Esophagus squamous epithelium (tissue), 5 donors: ENCODE results near the gene GPR179. TPM values are rescaled to one million over a fixed set of nuclear protein-coding genes. Genes with fewer than 3 reads are reported as not detected.

Experiments
- DNase-seq: peaks from one replicate; lab custom pipeline; 2025; lab: John Stamatoyannopoulos, UW
- H3K27ac ChIP-seq, 4 donors: fragments of 200-600 bp; sonication (generic); one replicate each; pipeline ENCODE4 v1.5.1; 2016 to 2019; ENCODE audit warnings: mild to moderate bottlenecking in 1 of 4
- H3K27me3 ChIP-seq, 4 donors: fragments of 200-600 bp; sonication (generic); 1 replicate in 3 of 4; 2 replicates in 1 of 4; pipeline versions ENCODE4 v1.5.1 to v1.6.0; 2017 to 2021; ENCODE audit warnings: antibody characterized with exemption in 1 of 4
- H3K36me3 ChIP-seq, 3 donors: fragments of 200-600 bp; sonication (generic); one replicate each; pipeline ENCODE4 v1.5.1; 2016 to 2019
- H3K4me1 ChIP-seq, 3 donors: fragments of 200-600 bp; sonication (generic); one replicate each; pipeline ENCODE4 v1.5.1; 2017 to 2019
- H3K4me3 ChIP-seq, 4 donors: fragments of 200-600 bp; sonication (generic); 1 replicate in 3 of 4; 2 replicates in 1 of 4; pipeline ENCODE4 v1.5.1; 2016 to 2019; ENCODE audit warnings: mild to moderate bottlenecking in 2 of 4, moderate library complexity in 1 of 4
- H3K9me3 ChIP-seq, 3 donors: fragments of 200-600 bp; sonication (generic); one replicate each; pipeline ENCODE4 v1.5.1; 2016 to 2019
- CTCF ChIP-seq, 6 experiments: fragments of 450-650 bp in 4 of 6; fragments of 200-600 bp in 2 of 6; sonication (generic) in 2 of 6; IDR thresholded peaks; one replicate each; pipeline ENCODE4 v1.5.1; 2016 to 2019; ENCODE audit warnings: antibody characterized with exemption in 6 of 6, mild to moderate bottlenecking in 4 of 6, moderate library complexity in 4 of 6
- POLR2A ChIP-seq, 4 donors: fragments of 450-650 bp; IDR thresholded peaks; one replicate each; pipeline ENCODE4 v1.6.1; 2017; ENCODE audit warnings: antibody characterized with exemption in 4 of 4, mild to moderate bottlenecking in 4 of 4, moderate library complexity in 3 of 4
- WGBS, 2 donors: methylation state at CpG; one replicate each; pipeline ENCODE4 v1.1.5; 2018; 5-methylcytosine and 5-hydroxymethylcytosine counted together
- intact Hi-C: fragments of 100-400 bp; cut with DNase I; formaldehyde crosslinking; loops from one replicate; pipeline ENCODE4 v1.15.0; 2022
- total RNA-seq, 4 donors: library from RNA; depleted of rRNA; stranded (reverse); fragments of >200 nt; gene quantifications; one replicate each; pipeline ENCODE4 v1.1.0, GENCODE V29; 2016
- donor health status: DM: yes; HTN: yes; CAD: no.

Gene GPR179
- total RNA-seq, 4 donors from 2014 or later: under 0.01 TPM; not detected in 3

- 75 to 77% methylated on average over 5 to 8 of the region's 8 CpGs for WGBS, 2 donors
- H3K4me3 ChIP-seq: no peak overlapping the region
- DNase-seq: no peak
- H3K9me3 ChIP-seq: no peaks in the 10 kb centered on the region
- H3K27ac ChIP-seq: no peak overlapping the region
- H3K27me3 ChIP-seq: peaks cover 0 to 38% (median 0%) of the 10 kb centered on the region in 4 donors
- intact Hi-C loops: no loop called here
- peaks cover 0 to 5% (median 0%) of the 10 kb centered on the region in 3 donors for H3K4me1 ChIP-seq
- peaks cover 0 to 20% (median 3%) of the 10 kb centered on the region in 3 donors for H3K36me3 ChIP-seq
- no peak for TF ChIP-seq POLR2A (IDR thresholded peaks at IDR 0.05)
- TF ChIP-seq CTCF (IDR thresholded peaks at IDR 0.05): no peak
Observed at GRCh38 chr17:38326996-38327792, 16.6 kb downstream of the GPR179 start.

GRCh38 chr17:38325221-38325851 is 18.4 kb downstream of the GPR179 start:
- Histone ChIP-seq H3K9me3 (no peaks in the 10 kb centered on the region), H3K27me3 (peaks cover 0 to 20% (median 0%) of the 10 kb centered on the region in 4 donors), H3K36me3 (peaks cover 0 to 37% (median 3%) of the 10 kb centered on the region in 3 donors), H3K4me3 (no peak overlapping the region), H3K27ac (no peak overlapping the region), H3K4me1 (peaks cover 0 to 22% (median 6%) of the 10 kb centered on the region in 3 donors)
- intact Hi-C loops: no loop called here
- DNase-seq: no peak
- 56 to 59% methylated on average over 4 to 5 of the region's 5 CpGs for WGBS, 2 donors
- no peak for TF ChIP-seq CTCF (IDR thresholded peaks at IDR 0.05)
- no peak for TF ChIP-seq POLR2A (IDR thresholded peaks at IDR 0.05)

- intact Hi-C loops: no loop called here
- Histone ChIP-seq H3K9me3 (no peaks in the 10 kb centered on the region), H3K27me3 (peaks cover 0 to 14% (median 0%) of the 10 kb centered on the region in 4 donors), H3K36me3 (peaks cover 0 to 40% (median 3%) of the 10 kb centered on the region in 3 donors), H3K27ac (no peak overlapping the region), H3K4me3 (no peak overlapping the region), H3K4me1 (peaks cover 0 to 27% (median 6%) of the 10 kb centered on the region in 3 donors)
- DNase-seq: no peak
- whole genome bisulfite sequencing, 2 donors: 82 to 83% methylated on average over 2 of the region's 2 CpGs
- TF ChIP-seq POLR2A (IDR thresholded peaks at IDR 0.05) (no peak), CTCF (IDR thresholded peaks at IDR 0.05) (no peak)
Observed at GRCh38 chr17:38324772-38325171, 19.0 kb downstream of the GPR179 start.

GRCh38 chr17:38324141-38324697 is 19.5 kb downstream of the GPR179 start:
- no peak for DNase-seq
- TF ChIP-seq CTCF (IDR thresholded peaks at IDR 0.05) (no peak), POLR2A (IDR thresholded peaks at IDR 0.05) (no peak)
- H3K36me3 ChIP-seq: peaks cover 0 to 46% (median 7%) of the 10 kb centered on the region in 3 donors
- H3K27me3 ChIP-seq: peaks cover 0 to 8% (median 0%) of the 10 kb centered on the region in 4 donors
- intact Hi-C loops: no loop called here
- peaks cover 0 to 30% (median 6%) of the 10 kb centered on the region in 3 donors for H3K4me1 ChIP-seq
- no peak overlapping the region for H3K4me3 ChIP-seq
- no peaks in the 10 kb centered on the region for H3K9me3 ChIP-seq
- WGBS, 2 donors: 71 to 97% methylated on average over 2 to 3 of the region's 3 CpGs
- no peak overlapping the region for H3K27ac ChIP-seq
